Activated T-helper 1 cell treated with anti-CD3 and anti-CD28 coated beads, Interleukin-2, amount 50 U/mL, for 16 hours (primary cell): ENCODE results near the gene TSPYL6.

Source experiments
- DNase-seq, 2 donors: peaks; one replicate each; pipeline ENCODE4 v3.0.0-alpha.2; 2020; ENCODE audit warnings: low read depth in 1 of 2, low spot score in 1 of 2

The TSPYL6 gene

DNA sequence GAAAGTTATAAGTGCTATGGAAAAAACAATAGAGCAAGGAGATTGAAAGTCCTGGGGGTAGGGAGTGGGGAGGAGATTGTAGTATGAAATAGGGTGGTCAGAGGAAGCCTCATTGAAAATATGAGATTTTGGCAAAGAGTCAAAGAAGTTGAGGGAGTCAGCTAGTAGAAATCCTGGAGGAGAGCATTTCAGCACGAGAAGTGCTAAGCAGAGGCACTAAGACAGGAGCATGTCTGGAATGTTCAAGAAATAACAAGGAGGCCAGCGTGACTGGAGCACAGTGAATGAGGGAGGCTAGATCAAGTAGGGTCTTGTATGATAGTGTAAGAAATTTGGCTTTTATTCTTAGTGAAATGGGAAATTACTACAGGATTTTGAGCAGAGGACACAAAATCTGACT, 2.1 kb upstream of the TSPYL6 start:
- DNase-seq, result no peak

DNA sequence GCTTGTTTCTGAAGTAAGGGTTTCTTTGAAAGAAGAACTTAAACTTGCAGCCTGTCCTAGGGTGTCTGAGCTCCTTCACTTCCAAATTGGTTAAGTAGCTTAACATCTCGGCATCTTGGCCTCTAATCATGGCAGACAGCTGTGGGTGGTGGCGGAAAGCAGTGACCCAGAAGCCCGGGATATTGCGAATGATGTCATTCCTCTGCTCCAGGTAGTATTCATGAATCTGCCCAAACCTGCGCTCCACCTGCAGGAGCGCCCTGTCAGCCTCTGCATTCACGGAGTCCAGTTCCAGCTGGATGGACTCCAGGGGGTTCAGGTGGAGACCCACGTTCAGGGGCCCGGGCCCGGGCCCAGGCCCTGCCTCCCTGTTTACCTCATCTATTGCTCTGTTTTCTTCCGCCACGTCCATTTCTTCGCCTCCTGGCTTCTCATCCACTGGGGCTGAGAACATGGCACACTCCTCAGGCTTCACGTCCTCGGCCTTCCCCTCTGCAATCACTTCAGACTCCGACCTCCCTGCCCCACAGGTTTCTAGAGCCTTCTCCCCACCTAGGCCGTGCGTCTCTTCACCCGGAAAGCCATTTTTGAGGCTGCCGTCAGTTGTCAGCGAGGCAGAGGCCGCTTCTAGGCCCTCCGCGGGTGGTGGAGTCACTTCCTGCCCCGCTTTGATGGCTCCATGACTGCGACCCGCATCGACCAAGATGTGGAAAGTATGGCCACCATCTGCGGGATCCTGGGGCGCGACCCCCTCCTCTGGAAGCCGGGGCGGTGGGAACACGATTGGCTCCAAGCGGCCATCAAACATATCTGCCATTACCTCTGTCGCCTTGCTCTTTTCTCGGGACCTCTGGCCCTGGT, 569 bp downstream of the TSPYL6 start:
- no peak for DNase-seq

DNA sequence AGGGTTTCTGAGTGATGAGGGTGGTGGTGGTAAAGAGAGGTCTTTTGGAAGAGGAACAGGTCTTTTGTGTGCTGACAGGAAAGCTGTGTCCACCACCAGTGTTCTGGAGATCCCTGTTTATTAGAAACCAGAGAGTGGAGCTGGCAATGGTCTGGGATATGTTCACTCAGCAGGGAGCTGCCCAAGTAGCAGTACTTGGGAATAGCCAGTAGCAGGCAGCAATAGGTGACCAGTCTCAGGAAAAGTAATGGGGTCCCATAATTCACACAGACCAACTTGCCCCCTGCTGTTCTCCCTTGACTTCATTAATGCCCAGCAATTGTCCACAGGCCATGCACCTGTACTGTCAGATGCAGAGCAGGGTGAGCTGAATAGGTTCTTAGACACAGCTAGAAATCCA, 1.8 kb downstream of the TSPYL6 start:
- no peak for DNase-seq

DNA sequence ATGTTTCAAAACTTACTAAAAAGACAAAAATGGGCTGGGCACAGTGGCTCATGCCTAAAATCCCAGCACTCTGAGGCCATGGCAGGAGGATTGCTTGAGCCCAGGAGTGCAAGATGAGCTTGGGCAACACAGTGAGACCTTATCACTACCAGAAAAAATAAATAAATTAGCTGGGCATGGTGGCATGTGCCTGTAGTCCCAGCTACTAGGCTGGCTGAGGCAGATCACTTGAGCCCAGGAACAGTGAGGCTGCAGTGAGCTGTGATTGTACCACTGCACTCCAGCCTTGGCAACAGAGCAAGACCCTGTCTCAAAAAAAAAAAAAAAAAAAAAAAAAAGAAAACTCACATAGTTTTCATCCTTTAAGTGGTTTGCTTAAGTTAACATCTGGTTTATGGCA, 6.4 kb downstream of the TSPYL6 start:
- DNase-seq, result no peak

DNA sequence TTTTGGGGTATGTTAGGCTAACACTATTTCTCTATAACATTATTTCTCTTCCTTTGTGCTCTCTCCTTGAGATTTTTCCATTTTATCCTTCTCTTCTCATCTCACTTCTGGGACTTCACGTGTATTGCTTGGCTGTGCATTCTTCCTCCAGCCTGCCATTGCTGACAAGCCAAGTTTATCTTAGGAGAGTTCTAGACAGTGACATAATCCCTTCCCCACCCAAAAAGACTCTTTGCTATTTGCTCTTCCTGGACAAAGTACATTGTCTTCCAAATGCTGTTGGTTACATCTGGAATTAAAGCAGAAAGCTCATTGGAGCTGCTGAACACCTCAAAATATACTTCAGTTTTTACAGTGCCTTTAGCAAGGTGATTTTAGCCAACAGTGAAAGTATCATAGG, 8.9 kb downstream of the TSPYL6 start:
- no peak for DNase-seq

DNA sequence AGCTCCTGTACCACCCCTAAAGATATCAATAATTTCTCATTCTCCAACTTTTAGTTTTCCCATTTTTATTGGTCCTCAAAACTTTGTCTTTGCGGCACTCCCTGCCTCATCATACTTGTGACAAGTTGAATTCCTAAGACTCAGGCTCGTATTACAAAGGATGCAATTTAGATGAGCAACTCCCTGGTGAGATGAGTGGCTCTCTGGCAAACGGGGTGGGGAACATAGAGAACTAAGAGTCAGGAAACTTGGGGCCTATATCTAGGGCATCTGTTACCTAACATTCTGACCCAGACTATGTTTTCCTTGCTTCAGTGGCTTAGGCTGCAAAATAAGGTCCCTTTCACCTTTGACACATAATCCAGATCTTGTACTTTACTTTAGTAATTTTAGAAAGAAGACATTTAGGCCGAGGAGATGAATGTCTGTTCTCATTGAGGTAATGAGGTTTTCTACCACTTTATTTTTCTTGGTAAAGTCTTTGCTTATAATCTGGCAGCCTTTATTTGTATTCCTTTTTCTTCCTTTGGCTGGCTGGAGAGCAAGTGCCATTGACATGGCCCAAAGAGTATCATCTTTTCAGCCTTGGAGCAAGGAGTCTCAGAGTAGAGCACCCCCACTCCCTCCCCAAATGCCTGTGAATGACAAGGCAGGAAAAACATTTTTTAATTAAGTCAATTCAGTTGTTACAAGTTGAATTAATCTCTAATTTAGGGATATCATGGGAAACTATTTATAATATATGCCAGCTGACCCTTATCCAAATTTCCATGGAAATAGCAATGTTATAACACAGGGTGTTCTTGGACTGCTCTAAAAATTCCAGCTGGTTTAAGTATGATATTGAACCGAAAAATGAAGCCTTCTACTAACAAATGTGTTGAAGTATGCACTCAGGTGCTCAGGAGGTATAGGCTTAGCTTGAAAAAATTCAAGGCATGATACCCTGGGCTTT, 15.2 kb downstream of the TSPYL6 start:
- no peak for DNase-seq

DNA sequence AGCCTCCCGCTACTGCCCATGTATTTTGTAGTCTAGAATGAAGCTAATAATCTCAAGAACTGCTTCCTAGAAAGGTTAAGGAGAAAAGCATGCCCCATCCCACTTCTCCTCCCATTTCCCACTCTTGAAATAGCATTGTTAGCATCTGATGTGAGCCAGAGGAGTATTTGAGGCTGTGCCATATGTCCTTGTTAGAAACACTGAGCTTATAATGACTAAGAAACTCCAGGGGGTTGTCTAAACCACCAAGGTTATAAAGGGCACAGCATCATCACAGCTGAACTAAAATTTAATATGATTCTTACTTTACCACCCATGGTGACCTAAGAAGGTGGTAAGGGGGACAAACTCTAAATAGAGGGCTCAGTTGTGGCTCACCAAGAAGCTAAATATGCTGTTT, 16.6 kb downstream of the TSPYL6 start:
- no peak for DNase-seq

DNA sequence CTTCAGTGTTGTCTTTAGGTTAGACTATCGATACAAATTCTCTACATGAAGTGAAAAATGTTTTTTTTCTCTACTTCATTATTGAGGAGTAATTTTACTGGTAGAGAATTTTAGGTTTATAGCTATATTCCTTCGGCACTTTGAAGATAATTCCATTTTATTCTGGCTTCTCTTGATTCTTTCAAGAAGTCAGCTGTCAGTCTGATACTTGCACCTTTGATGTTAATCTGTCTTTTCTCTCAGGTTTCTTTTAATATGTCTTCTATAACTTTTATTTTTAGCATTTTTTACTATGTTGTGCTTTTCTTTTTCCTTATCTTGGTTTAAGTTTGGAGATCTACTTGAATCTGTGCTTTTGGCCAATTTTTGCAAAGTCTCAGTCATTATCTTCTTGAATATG, 18.6 kb downstream of the TSPYL6 start:
- no peak for DNase-seq

DNA sequence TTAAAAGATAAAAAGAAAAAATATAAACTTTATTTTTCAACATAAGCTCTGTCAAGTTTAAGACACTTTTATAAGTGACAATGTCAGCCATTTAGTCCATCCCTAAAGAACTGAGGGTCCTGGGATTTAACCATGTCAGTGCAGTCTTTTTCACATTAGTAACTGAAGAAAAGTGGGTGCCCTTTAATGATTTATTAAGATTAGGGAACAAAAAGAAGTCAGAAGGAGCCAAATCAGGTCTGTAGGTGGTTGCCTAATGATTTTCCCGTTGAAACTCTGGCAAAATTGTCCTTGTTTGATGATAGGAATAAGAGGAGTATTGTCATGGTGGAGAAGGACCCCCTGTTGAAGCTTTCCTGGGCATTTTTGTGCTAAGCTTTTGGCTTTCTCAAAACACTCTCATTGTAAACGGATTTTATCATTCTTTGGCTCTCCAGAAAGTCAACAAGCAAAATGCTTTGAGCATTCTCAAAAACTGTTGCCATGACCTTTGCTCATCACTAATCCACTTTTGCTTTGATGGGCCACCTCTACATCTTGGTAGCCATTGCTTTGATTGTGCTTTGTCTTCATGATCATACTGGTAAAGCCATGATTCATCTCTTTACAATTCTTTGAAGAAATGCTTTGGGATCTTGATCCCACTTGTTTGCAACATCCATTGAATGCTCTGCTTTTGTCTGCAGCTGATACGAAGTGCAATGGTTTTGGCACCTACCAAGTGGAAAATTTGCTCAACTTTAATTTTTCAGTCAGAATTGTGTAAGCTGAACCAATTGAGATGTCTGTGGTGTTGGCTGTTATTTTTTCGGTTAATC, 22.0 kb downstream of the TSPYL6 start:
- DNase-seq, result no peak

DNA sequence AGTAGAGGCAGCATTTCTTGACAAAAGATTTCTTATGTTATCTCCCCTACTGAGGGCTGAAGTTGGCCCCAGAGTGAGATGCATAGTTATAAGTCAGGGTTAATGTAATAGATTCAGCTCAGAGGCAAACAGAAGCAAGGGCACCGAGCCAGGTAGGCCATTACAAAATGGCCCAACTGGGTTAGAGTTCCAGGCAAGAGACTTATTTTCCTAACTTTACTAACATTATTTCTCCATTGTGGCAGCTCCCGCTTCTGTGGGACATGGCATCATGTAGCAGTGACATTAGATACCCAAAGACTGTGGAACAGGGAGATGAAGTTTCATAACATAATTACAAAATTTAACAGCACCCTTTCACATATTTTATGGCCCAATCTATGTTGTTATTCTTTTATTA, 27.1 kb downstream of the TSPYL6 start:
- no peak for DNase-seq

DNA sequence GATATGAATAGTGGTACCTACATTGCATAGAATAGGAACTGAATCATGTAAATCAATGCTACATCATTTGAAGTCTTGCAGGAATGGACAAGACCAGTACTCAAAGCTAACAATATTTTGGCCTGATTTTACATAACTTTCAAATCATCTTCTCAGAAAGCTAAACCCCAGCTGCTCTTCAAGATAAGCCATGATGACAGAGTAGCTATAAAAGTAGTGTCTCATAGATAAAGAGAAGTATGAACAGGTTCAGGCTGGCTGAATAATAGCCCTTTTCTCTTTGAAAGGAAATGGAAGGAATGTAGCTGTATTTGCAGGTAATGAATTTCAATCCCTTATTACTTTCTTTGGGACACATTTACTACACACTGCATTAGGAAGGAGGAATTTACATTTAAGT, 28.2 kb downstream of the TSPYL6 start:
- DNase-seq, result no peak

DNA sequence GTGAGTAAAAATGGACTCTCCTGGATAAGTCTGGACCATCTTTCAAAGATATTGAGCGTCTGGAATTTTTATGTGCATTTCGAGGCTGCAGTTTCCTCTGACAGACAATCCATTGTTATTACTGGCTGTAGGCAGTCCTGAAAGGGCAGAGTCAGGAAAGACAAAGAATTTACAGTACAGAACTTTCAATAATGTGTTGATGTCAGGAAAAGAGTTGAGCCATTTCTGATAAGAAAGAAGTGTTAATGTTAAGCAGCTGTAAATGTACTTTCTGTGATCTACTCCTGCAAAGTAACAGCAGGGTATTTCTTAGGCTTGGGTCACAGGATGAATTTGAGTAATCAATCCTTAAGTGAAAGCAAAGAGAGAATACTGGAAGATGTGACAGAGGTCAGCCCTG, 29.8 kb downstream of the TSPYL6 start:
- DNase-seq, result no peak

DNA sequence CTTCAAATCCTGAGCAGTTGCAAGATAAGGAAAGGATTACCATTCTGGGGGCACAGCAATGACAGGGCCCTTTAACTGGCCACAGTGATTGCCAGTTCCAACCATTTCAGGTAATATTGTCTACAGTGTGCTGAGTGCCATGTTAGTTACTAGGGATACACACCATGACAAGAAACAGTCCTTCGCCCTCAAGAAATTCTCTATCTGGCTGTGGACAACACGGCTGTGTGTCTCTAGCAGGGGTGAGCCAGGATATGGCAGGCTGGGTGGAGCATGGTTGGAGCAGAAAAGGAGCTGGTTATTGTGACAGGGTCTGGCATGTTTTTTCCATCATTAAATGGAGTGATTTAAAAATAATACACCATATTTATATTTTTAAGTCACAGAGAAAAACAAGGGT, 31.0 kb downstream of the TSPYL6 start:
- DNase-seq, result no peak

DNA sequence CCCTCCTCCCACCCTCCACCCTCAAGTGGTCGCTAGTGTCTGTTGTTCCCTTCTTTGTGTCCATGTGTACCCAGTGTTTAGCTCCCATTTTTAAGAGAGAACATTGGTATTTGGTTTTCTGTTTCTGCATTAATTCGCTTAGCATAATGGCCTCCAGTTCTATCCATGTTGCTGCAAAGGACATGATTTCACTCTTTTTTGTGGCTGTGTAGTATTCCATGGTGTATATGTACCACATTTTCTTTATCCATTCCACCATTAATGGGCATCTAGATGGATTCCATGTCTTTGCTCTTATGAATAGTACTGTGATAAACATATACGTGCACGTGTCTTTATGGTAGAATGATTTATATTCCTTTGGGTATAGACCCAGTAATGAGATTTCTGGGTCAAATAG, 42.9 kb downstream of the TSPYL6 start:
- DNase-seq, result no peak

DNA sequence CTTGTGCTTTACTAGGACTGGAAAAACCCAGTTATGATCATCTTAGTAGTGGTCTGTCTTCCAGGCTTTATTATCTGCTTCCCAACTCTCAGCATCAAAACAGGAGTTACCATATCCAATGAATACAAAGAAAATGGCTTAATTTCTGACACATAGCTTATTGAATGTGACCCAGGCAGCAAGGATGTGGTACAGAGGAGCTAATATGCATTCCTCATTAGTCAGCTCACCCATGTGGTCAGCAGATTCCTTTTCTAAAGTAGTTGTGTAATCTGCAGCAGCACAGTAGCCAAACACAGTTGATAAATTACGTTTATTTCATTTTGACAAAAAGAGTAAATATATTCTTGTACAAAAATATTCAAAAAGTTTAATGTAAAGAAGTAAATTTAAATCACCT, 43.6 kb downstream of the TSPYL6 start:
- DNase-seq, result no peak

DNA sequence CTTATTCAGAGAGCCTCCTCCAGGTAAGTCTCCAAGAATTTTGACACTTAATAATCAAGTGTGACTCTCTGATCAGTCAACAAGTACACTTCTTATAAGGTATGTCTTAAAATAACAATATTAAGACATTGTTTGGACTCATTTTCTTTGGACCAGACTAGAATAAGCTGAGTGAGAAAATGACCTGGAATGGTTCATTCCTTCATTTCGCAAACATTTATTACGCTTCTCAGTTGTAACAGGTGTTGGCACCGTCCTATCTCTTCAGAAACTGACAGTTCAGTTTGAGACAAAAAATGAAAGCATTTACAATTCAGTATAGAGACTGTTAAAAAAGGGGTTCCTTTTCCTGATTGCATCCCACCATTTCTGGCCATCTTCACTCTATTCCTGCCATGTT, 46.6 kb downstream of the TSPYL6 start:
- DNase-seq, result no peak

DNA sequence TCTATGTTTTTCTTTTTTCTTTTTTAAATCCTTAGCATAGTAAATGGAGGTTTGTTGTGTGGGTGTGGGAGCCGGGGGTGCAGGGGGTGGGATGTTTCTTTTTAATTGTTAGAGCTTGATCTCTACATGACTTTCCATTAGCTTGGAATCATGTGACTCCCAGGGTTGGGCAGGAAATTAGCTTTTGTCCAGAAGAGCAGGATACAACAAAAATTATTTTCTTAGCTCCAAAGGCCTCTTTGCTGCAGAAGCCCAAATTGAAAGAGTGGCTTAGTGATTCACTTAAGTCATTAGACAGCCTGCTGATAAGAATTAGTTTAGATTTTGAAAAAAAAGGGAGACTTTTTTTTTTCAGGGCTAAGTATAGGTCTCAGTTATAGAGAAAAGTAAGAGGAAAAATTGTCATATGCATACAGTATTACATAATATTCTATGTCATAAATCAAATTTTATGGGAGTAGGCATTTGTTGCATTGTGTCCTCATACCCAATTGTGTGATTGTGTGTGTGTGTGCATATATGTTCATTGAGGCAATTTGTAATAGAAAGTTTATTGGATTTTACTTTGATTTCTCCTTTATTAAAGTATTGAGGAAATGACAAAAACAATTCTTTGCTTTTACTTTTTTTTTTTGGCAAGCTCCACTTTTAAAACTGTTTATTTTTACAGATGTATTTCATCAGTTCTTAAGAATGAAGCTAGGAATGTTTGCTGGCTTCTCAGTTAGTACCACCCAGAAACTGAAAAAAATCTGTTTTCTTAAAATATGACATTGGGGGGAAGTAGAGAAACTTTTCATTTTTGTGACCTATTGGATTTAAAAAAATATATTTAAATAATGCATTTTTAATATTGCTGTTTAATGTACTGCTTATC, 47.4 kb downstream of the TSPYL6 start:
- no peak for DNase-seq

DNA sequence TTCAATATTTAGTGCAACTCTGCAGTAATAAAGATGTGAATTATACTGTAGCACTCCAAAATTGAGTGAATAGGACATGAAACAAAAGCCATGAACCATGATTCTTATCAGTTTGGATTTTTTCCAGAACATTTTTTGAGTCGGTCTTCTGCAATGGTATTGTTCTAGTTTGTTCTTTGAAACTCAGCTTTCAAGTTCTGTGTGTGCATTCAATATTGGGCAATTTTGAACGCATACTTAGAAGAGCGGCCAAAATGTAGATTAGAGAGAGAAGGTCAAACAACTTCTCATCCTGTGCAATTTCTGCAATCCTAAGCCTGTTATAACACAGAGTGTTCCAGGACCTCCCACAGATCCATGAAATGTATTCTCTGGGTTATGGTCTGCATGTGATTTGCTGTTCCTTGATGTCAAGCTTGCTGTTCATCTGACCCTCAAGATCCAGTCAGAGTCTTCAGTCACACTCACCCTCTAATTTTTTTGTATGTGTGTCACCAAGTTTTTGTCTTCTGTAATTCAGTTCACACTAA, 48.3 kb downstream of the TSPYL6 start:
- DNase-seq, result no peak

DNA sequence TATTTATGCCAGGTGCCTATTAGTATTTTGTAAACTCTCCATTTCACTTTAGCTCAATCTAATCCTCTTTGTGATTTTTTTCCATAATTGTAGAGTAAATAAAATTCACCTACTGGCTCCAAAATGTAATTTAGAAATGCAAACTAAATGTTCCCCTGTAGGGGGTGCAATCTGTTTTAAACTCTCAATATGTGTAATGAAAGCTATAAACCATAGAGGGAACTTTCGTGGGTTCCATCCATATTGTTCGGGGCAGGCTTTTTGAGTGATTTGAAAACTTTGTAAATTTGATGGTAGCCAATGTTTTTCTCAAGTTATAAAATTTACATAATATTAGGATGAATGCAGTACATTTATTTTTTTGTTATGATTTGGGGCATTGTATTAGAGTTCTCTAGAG, 49.4 kb downstream of the TSPYL6 start:
- no peak for DNase-seq

DNA sequence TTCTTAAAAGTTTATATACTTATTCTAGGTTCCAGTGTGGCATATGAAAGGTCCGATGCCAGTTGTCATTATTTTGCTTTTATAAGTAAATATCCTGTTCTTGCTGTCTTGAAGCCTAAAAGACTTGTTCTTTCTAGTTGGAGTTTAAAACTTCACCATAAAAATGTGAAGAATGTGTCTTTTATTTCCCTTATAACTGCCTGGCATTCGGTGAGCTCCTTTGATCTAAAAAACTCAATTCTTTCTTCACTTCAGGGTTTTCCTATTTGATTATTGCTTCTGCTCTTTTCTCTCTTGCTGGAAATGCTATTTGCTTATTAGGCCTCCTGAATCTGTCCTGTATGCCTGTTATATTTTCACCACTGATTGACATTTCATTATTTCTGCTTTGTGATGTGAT, 51.6 kb downstream of the TSPYL6 start:
- no peak for DNase-seq
